Measurements from ENCODE around the gene ASNSD1.

GRCh38 chr2:189658306-189659212 is 2.7 kb upstream of the ASNSD1 start:
- TF ChIP-seq, protein P1, sequence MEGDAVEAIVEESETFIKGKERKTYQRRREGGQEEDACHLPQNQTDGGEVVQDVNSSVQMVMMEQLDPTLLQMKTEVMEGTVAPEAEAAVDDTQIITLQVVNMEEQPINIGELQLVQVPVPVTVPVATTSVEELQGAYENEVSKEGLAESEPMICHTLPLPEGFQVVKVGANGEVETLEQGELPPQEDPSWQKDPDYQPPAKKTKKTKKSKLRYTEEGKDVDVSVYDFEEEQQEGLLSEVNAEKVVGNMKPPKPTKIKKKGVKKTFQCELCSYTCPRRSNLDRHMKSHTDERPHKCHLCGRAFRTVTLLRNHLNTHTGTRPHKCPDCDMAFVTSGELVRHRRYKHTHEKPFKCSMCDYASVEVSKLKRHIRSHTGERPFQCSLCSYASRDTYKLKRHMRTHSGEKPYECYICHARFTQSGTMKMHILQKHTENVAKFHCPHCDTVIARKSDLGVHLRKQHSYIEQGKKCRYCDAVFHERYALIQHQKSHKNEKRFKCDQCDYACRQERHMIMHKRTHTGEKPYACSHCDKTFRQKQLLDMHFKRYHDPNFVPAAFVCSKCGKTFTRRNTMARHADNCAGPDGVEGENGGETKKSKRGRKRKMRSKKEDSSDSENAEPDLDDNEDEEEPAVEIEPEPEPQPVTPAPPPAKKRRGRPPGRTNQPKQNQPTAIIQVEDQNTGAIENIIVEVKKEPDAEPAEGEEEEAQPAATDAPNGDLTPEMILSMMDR (IDR thresholded peaks at IDR 0.05 in 4 of 5, conservative IDR thresholded peaks at IDR 0.05 in 1 of 5) = no peak
- no peak for TF ChIP-seq POLR2A (IDR thresholded peaks at IDR 0.05)
